ENCODE data around the gene FAM89A. TPM values are rescaled to one million over a fixed set of nuclear protein-coding genes. Genes with fewer than 3 reads are reported as not detected.
A peak's percentile ranks its signal among the peaks of the same experiment; 100 is the strongest.

FAM89A gene
- total and polyA plus RNA-seq, 9 of the 15 experiments (the other 6 are each of a cell fraction or from before 2014, with no cell fraction given), result 8.7 to 66.2 (median 43.3) TPM

- peak; percentile 87 for TF ChIP-seq ILK (tag; IDR thresholded peaks at IDR 0.05; ENCODE audit: borderline replicate concordance, low read depth)
- TF ChIP-seq ZFP1 (CRISPR knock-in tag; IDR thresholded peaks at IDR 0.05), result peak; percentile 83
- TF ChIP-seq CHD1 (IDR thresholded peaks at IDR 0.05; ENCODE audit: low read length), result no peak
- TF ChIP-seq ZBTB7A (IDR thresholded peaks at IDR 0.05; ENCODE audit: borderline replicate concordance, control insufficient read depth, low read depth, low read length), result no peak
- no peak for TF ChIP-seq MAFK (IDR thresholded peaks at IDR 0.05; ENCODE audit: low read length)
- TF ChIP-seq DNMT1 (IDR thresholded peaks at IDR 0.05), result no peak
- TF ChIP-seq FOXM1 (IDR thresholded peaks at IDR 0.05; ENCODE audit: low read depth), result no peak
- no peak for TF ChIP-seq FOXM1 (CRISPR knock-in tag; IDR thresholded peaks at IDR 0.05; ENCODE audit: low read depth)
- no peak for TF ChIP-seq ZFP36 (IDR thresholded peaks at IDR 0.05; ENCODE audit: low read depth, low read length, partially characterized antibody)
- TF ChIP-seq POLR3G (IDR thresholded peaks at IDR 0.05; ENCODE audit: extremely low read depth, insufficient read length, insufficient replicate concordance), result no peak
- TF ChIP-seq ZNF707 (CRISPR knock-in tag; conservative IDR thresholded peaks at IDR 0.05), result peak; percentile 64
- TF ChIP-seq GTF2B (IDR thresholded peaks at IDR 0.05; ENCODE audit: extremely low read depth, insufficient read length), result no peak
- TF ChIP-seq SRSF1 (IDR thresholded peaks at IDR 0.05; ENCODE audit: low read depth, low read length), result no peak
- TF ChIP-seq PHB2 (IDR thresholded peaks at IDR 0.05; ENCODE audit: low read depth), result no peak
- TF ChIP-seq JUNB (CRISPR knock-in tag; conservative IDR thresholded peaks at IDR 0.05), result peak; percentile 44; the same call in 1 of the 2 replicates
- TF ChIP-seq XRCC5 (IDR thresholded peaks at IDR 0.05; ENCODE audit: low read depth, low read length), result no peak
- no peak for TF ChIP-seq IRF1 (CRISPR knock-in tag; IDR thresholded peaks at IDR 0.05; ENCODE audit: borderline replicate concordance)
- no peak for TF ChIP-seq HOXB6 (CRISPR knock-in tag; IDR thresholded peaks at IDR 0.05; ENCODE audit: borderline replicate concordance)
- TF ChIP-seq CBX8 (IDR thresholded peaks at IDR 0.05; ENCODE audit: borderline replicate concordance, extremely low read depth, low read depth, low read length, poor library complexity, severe bottlenecking), result no peak
- no peak for TF ChIP-seq BMI1 (IDR thresholded peaks at IDR 0.05; ENCODE audit: low read length)
- TF ChIP-seq PTBP1 (IDR thresholded peaks at IDR 0.05; ENCODE audit: low read depth, low read length), result no peak
- TF ChIP-seq ZBTB2 (IDR thresholded peaks at IDR 0.05), result no peak
- TF ChIP-seq MEIS2 (IDR thresholded peaks at IDR 0.05; ENCODE audit: partially characterized antibody), result no peak
- TF ChIP-seq TFE3 (CRISPR knock-in tag; IDR thresholded peaks at IDR 0.05), result peak; percentile 61
- no peak for TF ChIP-seq CC2D1A (IDR thresholded peaks at IDR 0.05)
- TF ChIP-seq SIRT6 (IDR thresholded peaks at IDR 0.05; ENCODE audit: low read depth, low read length), result no peak
These were observed 32.5 kb upstream of the FAM89A start (continued) for GRCh38 chr1:231072502-231073094.

Measured in K562 (cell line).